OCI-LY1 (cell line): ENCODE measurements around the gene PCDH18.

Experiments used
- EZH2 ChIP-seq: fragments of 200-600 bp; sonication (generic), shearing (Covaris generic); IDR thresholded peaks from 2 replicates; pipeline ENCODE4 v1.8.0; 2017; ENCODE audit warnings: borderline replicate concordance, mixed run types, mild to moderate bottlenecking, antibody characterized with exemption, low read length, moderate library complexity, mixed read lengths
- TF ChIP-seq, protein P1 (sequence below): fragments of 200-600 bp; sonication (generic), shearing (Covaris generic); IDR thresholded peaks from 2 replicates; pipeline ENCODE4 v1.5.1; 2017; ENCODE audit warnings: mild to moderate bottlenecking, antibody characterized with exemption, low read length, moderate library complexity, mixed read lengths

DNA sequence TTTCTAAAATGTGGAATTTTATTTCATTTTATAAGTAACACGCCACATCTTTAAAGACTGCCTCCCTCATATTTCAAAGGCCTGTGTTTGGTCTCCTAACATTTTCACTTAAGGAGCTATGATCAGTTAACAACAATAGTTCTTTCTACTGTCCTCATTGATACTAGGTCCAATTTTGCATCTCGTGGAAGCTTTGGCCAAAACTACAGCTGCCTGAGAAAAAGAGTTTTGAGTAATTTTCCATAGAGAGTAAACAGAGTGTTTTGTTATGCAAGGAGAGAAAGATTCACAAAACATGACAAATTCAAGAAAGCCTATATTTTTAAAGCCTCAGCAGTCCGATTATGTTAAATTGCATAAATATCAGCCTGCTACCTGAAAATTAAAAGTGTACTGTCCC, 11.4 kb upstream of the PCDH18 start:
- TF ChIP-seq, protein P1, sequence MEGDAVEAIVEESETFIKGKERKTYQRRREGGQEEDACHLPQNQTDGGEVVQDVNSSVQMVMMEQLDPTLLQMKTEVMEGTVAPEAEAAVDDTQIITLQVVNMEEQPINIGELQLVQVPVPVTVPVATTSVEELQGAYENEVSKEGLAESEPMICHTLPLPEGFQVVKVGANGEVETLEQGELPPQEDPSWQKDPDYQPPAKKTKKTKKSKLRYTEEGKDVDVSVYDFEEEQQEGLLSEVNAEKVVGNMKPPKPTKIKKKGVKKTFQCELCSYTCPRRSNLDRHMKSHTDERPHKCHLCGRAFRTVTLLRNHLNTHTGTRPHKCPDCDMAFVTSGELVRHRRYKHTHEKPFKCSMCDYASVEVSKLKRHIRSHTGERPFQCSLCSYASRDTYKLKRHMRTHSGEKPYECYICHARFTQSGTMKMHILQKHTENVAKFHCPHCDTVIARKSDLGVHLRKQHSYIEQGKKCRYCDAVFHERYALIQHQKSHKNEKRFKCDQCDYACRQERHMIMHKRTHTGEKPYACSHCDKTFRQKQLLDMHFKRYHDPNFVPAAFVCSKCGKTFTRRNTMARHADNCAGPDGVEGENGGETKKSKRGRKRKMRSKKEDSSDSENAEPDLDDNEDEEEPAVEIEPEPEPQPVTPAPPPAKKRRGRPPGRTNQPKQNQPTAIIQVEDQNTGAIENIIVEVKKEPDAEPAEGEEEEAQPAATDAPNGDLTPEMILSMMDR = no peak
- no peak for TF ChIP-seq EZH2
